GM10266 (cell line): ENCODE results near the gene ABCB9.

ENCODE experiments used
- DNase-seq: peaks from one replicate; pipeline ENCODE4 v3.0.0; 2012; ENCODE audit errors: extremely low spot score
- CTCF ChIP-seq: IDR thresholded peaks from 2 replicates; pipeline ENCODE4 v1.5.1; 2012; ENCODE audit warnings: mild to moderate bottlenecking, low read depth; ENCODE audit not compliant: control insufficient read depth, insufficient read depth; ENCODE audit errors: missing control alignments

Gene ABCB9

GRCh38 chr12:122984612-122985337 lies 18.5 kb upstream of the ABCB9 start:
- no peak for TF ChIP-seq CTCF
- DNase-seq: peak; percentile 38

- DNase-seq: no peak
- no peak for TF ChIP-seq CTCF
Measured at GRCh38 chr12:122983789-122984515, 17.7 kb upstream of the ABCB9 start.

- no peak for DNase-seq
- TF ChIP-seq CTCF: no peak
Measured at GRCh38 chr12:122982963-122983788, 16.9 kb upstream of the ABCB9 start.

GRCh38 chr12:122982477-122982815 lies 16.2 kb upstream of the ABCB9 start:
- no peak for DNase-seq
- TF ChIP-seq CTCF: no peak

- DNase-seq: no peak
- no peak for TF ChIP-seq CTCF
Measured at GRCh38 chr12:122981587-122982476, 15.6 kb upstream of the ABCB9 start.

- no peak for DNase-seq
- peak; percentile 13 for TF ChIP-seq CTCF
Measured at GRCh38 chr12:122981036-122981471, 14.8 kb upstream of the ABCB9 start.
